Retinal pigment epithelial cell (primary cell): ENCODE measurements around the gene FOXF1.

Experiments
- DNase-seq: peaks from one replicate; pipeline ENCODE4 v3.0.0-alpha.2; 2010; ENCODE audit warnings: low read depth
- H3K4me3 ChIP-seq: 2 replicates; pipeline ENCODE4 v1.5.1; 2011; ENCODE audit warnings: mild to moderate bottlenecking, low read length, control low read depth, moderate library complexity
- CTCF ChIP-seq: conservative IDR thresholded peaks from 2 replicates; pipeline ENCODE4 v1.5.1; 2011; ENCODE audit warnings: low read depth, low read length, control low read depth, inconsistent platforms

FOXF1 gene

GRCh38 chr16:86525696-86526095 is 15.4 kb downstream of the FOXF1 start:
- TF ChIP-seq CTCF = no peak
- DNase-seq = no peak

GRCh38 chr16:86527366-86527765 is 17.0 kb downstream of the FOXF1 start:
- H3K4me3 ChIP-seq = no peak overlapping the region
- DNase-seq = no peak
- no peak for TF ChIP-seq CTCF

More at GRCh38 chr16:86525696-86526095, 15.4 kb downstream of the FOXF1 start:
- H3K4me3 ChIP-seq = no peak overlapping the region

GRCh38 chr16:86528061-86528929 is 18.0 kb downstream of the FOXF1 start:
- DNase-seq = no peak

DNA sequence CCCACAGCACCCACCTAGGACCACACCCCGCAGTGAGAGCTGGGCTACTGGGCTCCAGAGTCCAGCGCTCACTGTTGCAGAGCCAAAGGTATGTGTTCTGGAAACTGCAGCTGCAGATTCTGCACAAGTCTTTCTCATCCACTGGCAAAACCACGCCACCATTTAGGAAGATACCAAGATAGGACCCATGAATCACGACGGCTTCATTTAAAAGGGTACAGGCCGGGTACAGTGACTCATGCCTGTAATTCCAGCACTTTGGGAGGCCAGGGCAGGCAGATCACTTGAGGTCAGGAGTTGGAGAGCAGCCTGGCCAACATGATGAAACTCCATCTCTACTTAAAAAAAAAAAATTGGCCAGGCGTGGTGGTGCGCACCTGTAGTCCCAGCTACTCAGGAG is 18.8 kb downstream of the FOXF1 start:
- DNase-seq = no peak
- no peak overlapping the region for H3K4me3 ChIP-seq
- no peak for TF ChIP-seq CTCF

More at GRCh38 chr16:86528061-86528929, 18.0 kb downstream of the FOXF1 start:
- no peak for TF ChIP-seq CTCF
- H3K4me3 ChIP-seq = no peak overlapping the region

DNA sequence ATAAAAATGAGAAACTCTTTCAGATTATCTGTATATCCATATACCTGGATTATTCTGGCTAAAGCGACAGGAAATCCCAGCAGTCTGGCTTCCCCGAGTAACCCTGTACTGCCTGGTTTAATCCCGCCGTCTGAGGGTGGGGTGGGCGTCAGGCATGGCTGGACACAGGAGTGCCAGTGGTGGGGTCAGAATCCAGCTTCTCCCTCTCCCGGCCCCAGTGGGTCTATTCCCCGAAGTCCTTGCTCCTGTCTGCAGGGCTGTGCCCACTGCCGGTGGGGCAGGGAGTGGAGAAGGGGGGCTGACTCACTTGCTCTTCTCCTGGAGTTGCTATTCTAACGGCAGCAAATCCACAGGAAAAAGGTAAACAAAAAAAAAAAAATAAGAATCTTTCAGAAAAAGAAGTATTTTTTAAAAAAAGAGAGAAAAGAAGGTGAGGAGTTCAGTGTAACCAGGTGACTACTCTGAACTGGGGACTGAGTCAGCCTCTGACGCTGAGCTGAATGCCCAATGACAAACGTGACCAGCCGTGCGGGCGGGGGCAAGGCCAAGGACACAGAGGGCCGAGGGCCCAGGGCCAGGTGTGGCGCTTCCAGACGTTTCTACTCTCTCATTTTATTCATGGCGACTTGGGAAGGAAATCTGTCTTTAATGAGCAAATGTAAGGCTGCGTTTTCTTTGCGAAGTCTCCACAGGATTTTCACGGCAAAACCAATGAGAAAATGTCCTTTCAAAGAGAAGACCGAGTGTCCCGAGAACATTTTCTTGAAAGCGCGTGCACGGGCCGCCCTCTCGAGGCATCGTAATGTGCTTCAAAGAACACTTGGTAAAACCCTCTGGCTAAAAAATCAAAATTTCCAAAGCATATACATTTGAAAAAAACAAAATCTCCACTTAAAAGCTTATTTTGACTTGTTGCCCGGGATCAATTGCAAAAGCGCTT is 20.2 kb downstream of the FOXF1 start:
- no peak overlapping the region for H3K4me3 ChIP-seq
- TF ChIP-seq CTCF = no peak
- DNase-seq = no peak

GRCh38 chr16:86531191-86531545 is 20.8 kb downstream of the FOXF1 start:
- no peak overlapping the region for H3K4me3 ChIP-seq
- TF ChIP-seq CTCF = no peak
- DNase-seq = no peak
